Measurements from ENCODE around the gene WSCD2. TPM values are rescaled to one million over a fixed set of nuclear protein-coding genes. Genes with fewer than 3 reads are reported as not detected.

WSCD2 gene
- total RNA-seq, 1 donor from 2014 or later = not detected

GRCh38 chr12:108128221-108129016 lies 669 bp upstream of the WSCD2 start:
- no peak for TF ChIP-seq CTCF (IDR thresholded peaks at IDR 0.05; ENCODE audit: insufficient read depth, low read length, severe bottlenecking)
- Histone ChIP-seq H3K4me3 (ENCODE audit: low read depth, low read length) (no peak overlapping the region), H3K27me3 (ENCODE audit: control insufficient read depth, insufficient read depth, low read length) (peaks cover 9% of the 10 kb centered on the region), H3K36me3 (ENCODE audit: control insufficient read depth, insufficient read depth, low read length) (no peaks in the 10 kb centered on the region)
- FAIRE-seq (no peak), DNase-seq (ENCODE audit: low read depth) (no peak)

GRCh38 chr12:108131035-108131434 lies 1.9 kb downstream of the WSCD2 start:
- no peak for DNase-seq (ENCODE audit: low read depth)
- TF ChIP-seq CTCF (IDR thresholded peaks at IDR 0.05; ENCODE audit: insufficient read depth, low read length, severe bottlenecking) = no peak
- Histone ChIP-seq H3K4me3 (ENCODE audit: low read depth, low read length) (no peak overlapping the region), H3K27me3 (ENCODE audit: control insufficient read depth, insufficient read depth, low read length) (peaks cover 7% of the 10 kb centered on the region), H3K36me3 (ENCODE audit: control insufficient read depth, insufficient read depth, low read length) (no peaks in the 10 kb centered on the region)
- FAIRE-seq = no peak

GRCh38 chr12:108131657-108132126 lies 2.6 kb downstream of the WSCD2 start:
- no peak overlapping the region for H3K4me3 ChIP-seq (ENCODE audit: low read depth, low read length)
- H3K36me3 ChIP-seq (ENCODE audit: control insufficient read depth, insufficient read depth, low read length) = no peaks in the 10 kb centered on the region
- no peak for FAIRE-seq
- H3K27me3 ChIP-seq (ENCODE audit: control insufficient read depth, insufficient read depth, low read length) = peaks cover 7% of the 10 kb centered on the region
- no peak for DNase-seq (ENCODE audit: low read depth)
- TF ChIP-seq CTCF (IDR thresholded peaks at IDR 0.05; ENCODE audit: insufficient read depth, low read length, severe bottlenecking) = no peak

- no peaks in the 10 kb centered on the region for H3K36me3 ChIP-seq (ENCODE audit: control insufficient read depth, insufficient read depth, low read length)
- no peak for TF ChIP-seq CTCF (IDR thresholded peaks at IDR 0.05; ENCODE audit: insufficient read depth, low read length, severe bottlenecking)
- H3K27me3 ChIP-seq (ENCODE audit: control insufficient read depth, insufficient read depth, low read length) = peaks cover 6% of the 10 kb centered on the region
- no peak for DNase-seq (ENCODE audit: low read depth)
- FAIRE-seq = no peak
- no peak overlapping the region for H3K4me3 ChIP-seq (ENCODE audit: low read depth, low read length)
These were observed 4.4 kb downstream of the WSCD2 start for GRCh38 chr12:108133482-108133881.

DNA sequence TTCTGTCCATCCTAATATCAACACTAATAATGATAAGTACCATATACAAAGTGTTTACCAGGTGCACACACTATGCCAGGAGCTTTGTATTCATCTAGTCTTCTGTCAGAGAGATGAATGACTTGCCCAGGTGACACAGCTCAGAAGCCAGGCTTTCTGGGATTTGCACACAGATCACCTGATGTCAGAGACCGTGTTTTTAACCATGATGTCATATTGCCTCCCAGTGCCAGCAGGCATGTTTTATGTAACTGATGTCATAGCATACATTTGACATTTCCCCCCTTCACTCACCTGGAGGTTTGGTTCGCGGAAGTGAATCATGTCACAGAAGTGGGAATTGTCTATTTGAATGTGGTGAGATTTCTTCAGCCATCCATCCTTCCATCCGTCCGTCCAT lies 5.7 kb downstream of the WSCD2 start:
- TF ChIP-seq CTCF (IDR thresholded peaks at IDR 0.05; ENCODE audit: insufficient read depth, low read length, severe bottlenecking) = no peak
- Histone ChIP-seq H3K36me3 (ENCODE audit: control insufficient read depth, insufficient read depth, low read length) (no peaks in the 10 kb centered on the region), H3K27me3 (ENCODE audit: control insufficient read depth, insufficient read depth, low read length) (peaks cover 4% of the 10 kb centered on the region), H3K4me3 (ENCODE audit: low read depth, low read length) (no peak overlapping the region)
- peak; percentile 36 for FAIRE-seq
- no peak for DNase-seq (ENCODE audit: low read depth)

Data from bronchial epithelial cell (primary cell).